HepG2 (cell line): ENCODE measurements around the gene CENPP. TPM values are rescaled to one million over a fixed set of nuclear protein-coding genes. Genes with fewer than 3 reads are reported as not detected.

Source experiments
- ATAC-seq: fragments of 200-7000 bp; cut with Tn5 transposase; 3 replicates; pipeline ENCODE4 v1.9.1; 2020; ENCODE audit warnings: mild to moderate bottlenecking, moderate library complexity
- BruUV-seq: library from RNA; stranded (reverse); fragments of 400-500 nt; replicated peaks from 2 replicates; lab custom pipeline; 2021; lab: Mats Ljungman, UMichigan
- CTCF ChIA-PET: fragments of 300-600 bp; formaldehyde crosslinking; extraction: SDS; loops from one replicate; lab custom pipeline; 2021; ENCODE audit warnings: low total read pairs, inconsistent platforms, low intra/inter-chr PET ratio; lab: Yijun Ruan, JAX
- POLR2A ChIA-PET: fragments of 350-600 bp; sonication (Branson Sonifier 250); formaldehyde crosslinking; loops from one replicate; lab custom pipeline; 2020; ENCODE audit warnings: antibody characterized with exemption, inconsistent platforms; lab: Yijun Ruan, JAX
- DNase-seq: peaks from one replicate; pipeline ENCODE4 v3.0.0-alpha.2; 2015; ENCODE audit warnings: low spot score
- FAIRE-seq: peaks from 3 replicates; lab custom pipeline; 2011; peaks lifted over from hg19 to GRCh38; lab: Jason Lieb, UNC
- H2AFZ ChIP-seq: one replicate; pipeline ENCODE4 v1.6.1; 2011; ENCODE audit warnings: low read length, inconsistent platforms
- H3K27ac ChIP-seq: fragments of 300-600 bp; 3 replicates; pipeline ENCODE4 v1.8.0; 2011; ENCODE audit warnings: mixed run types, mild to moderate bottlenecking, mixed read lengths, low read length, inconsistent platforms; ENCODE audit not compliant: insufficient read depth; ENCODE audit errors: extremely low read length
- H3K27me3 ChIP-seq, 2 experiments: fragments of 200-600 bp in 1 of 2; 2 replicates in 1 of 2; 3 replicates in 1 of 2; pipeline versions ENCODE4 v1.6.0 to v1.8.0; 2011; ENCODE audit warnings: low read length in 2 of 2, mild to moderate bottlenecking in 2 of 2, moderate library complexity in 2 of 2, inconsistent platforms in 1 of 2; ENCODE audit not compliant: insufficient read depth in 2 of 2, control insufficient read depth in 1 of 2
- H3K36me3 ChIP-seq, 2 experiments: fragments of 200-600 bp in 1 of 2; replicated peaks in 1 of 2; 2 replicates in 1 of 2; 3 replicates in 1 of 2; pipeline versions ENCODE4 v1.5.1 to v1.8.0; 2011; ENCODE audit warnings: low read length in 2 of 2, inconsistent platforms in 1 of 2; ENCODE audit not compliant: insufficient read depth in 2 of 2, control insufficient read depth in 1 of 2
- H3K4me1 ChIP-seq: 2 replicates; pipeline ENCODE4 v1.5.1; 2012; ENCODE audit warnings: low read length, inconsistent platforms; ENCODE audit not compliant: insufficient read depth
- H3K4me2 ChIP-seq: 2 replicates; pipeline ENCODE4 v1.6.0; 2011; ENCODE audit warnings: low read depth, low read length, inconsistent platforms
- H3K4me3 ChIP-seq, 3 experiments: fragments of 200-600 bp in 1 of 3; sonication (generic), shearing (Covaris generic) in 1 of 3; replicated peaks in 1 of 3; 2 replicates each; pipeline ENCODE4 v1.5.1; 2011 to 2016; ENCODE audit warnings: low read length in 3 of 3, inconsistent platforms in 2 of 3, low read depth in 2 of 3, mild to moderate bottlenecking in 2 of 3, control low read depth in 1 of 3, mixed read lengths in 1 of 3; ENCODE audit not compliant: insufficient read depth in 1 of 3
- H3K79me2 ChIP-seq: one replicate; pipeline ENCODE4 v1.6.1; 2011; ENCODE audit warnings: low read length, inconsistent platforms; ENCODE audit not compliant: insufficient read depth
- H3K9ac ChIP-seq: 2 replicates; pipeline ENCODE4 v1.6.0; 2011; ENCODE audit warnings: mild to moderate bottlenecking, low read depth, low read length, inconsistent platforms; ENCODE audit not compliant: insufficient read depth
- H3K9me3 ChIP-seq: 2 replicates; pipeline ENCODE4 v1.5.1; 2012; ENCODE audit warnings: mild to moderate bottlenecking, low read length
- H4K20me1 ChIP-seq: 2 replicates; pipeline ENCODE4 v1.6.0; 2011; ENCODE audit warnings: inconsistent platforms, mild to moderate bottlenecking, low read length, moderate library complexity; ENCODE audit not compliant: insufficient read depth
- CREBL2 ChIP-seq: sonication (generic); formaldehyde crosslinking; IDR thresholded peaks from 2 replicates; pipeline ENCODE4 v1.8.1; 2023; ENCODE audit warnings: missing genetic modification reagents, mild to moderate bottlenecking, borderline replicate concordance
- MED13 ChIP-seq: sonication (generic); formaldehyde crosslinking; IDR thresholded peaks from 2 replicates; pipeline ENCODE4 v1.5.0; 2020; ENCODE audit warnings: missing genetic modification reagents
- PCBP1 ChIP-seq: fragments of 200-400 bp; formaldehyde crosslinking; IDR thresholded peaks from 2 replicates; pipeline ENCODE4 v1.6.1; 2017; ENCODE audit warnings: mild to moderate bottlenecking, low read depth, low read length, borderline replicate concordance
- SRSF9 ChIP-seq: fragments of 200-400 bp; formaldehyde crosslinking; IDR thresholded peaks from 2 replicates; pipeline ENCODE4 v1.6.1; 2018; ENCODE audit warnings: borderline replicate concordance, mild to moderate bottlenecking, low read depth, low read length; ENCODE audit not compliant: insufficient read depth, poor library complexity, severe bottlenecking
- ZC3H13 ChIP-seq: sonication (generic); formaldehyde crosslinking; IDR thresholded peaks from 2 replicates; pipeline ENCODE4 v1.8.1; 2023; ENCODE audit warnings: mild to moderate bottlenecking, missing genetic modification reagents, moderate library complexity
- ZNF124 ChIP-seq: sonication (generic); formaldehyde crosslinking; IDR thresholded peaks from 2 replicates; pipeline ENCODE4 v1.4.0; 2020; ENCODE audit warnings: missing genetic modification reagents
- ZNF770 ChIP-seq: sonication (generic); formaldehyde crosslinking; IDR thresholded peaks from 2 replicates; pipeline ENCODE4 v1.5.0; 2020; ENCODE audit warnings: mild to moderate bottlenecking, missing genetic modification reagents
- WGBS: methylation state at CpG from one replicate; pipeline ENCODE4 v1.1.6; 2017; ENCODE audit warnings: low lambda C conversion rate; 5-methylcytosine and 5-hydroxymethylcytosine counted together
- in situ Hi-C: cut with HindIII; loops from 2 replicates; pipeline ENCODE4 v1.10.0; 2017; ENCODE audit warnings: low pct_unique_long_range_greater_than_20kb; ENCODE audit not compliant: extremely low pct_ligation_motif_present
- intact Hi-C: fragments of 100-400 bp; cut with micrococcal nuclease; formaldehyde crosslinking; loops from one replicate; pipeline ENCODE4 v1.10.0; 2022; ENCODE audit not compliant: unreplicated experiment
- polyA plus RNA-seq, 8 experiments: library from polyadenylated mRNA; depleted of rRNA in 3 of 8; stranded (reverse) in 7 of 8; unstranded in 1 of 8; fragments of >200 nt; fragmentation: Illumina TruSeq in 4 of 8; extraction: Trizol in 4 of 8; gene quantifications; 2 replicates each; pipeline versions ENCODE4 v1.2.1 to v1.2.3, GENCODE V29; 2011 to 2016; ENCODE audit warnings: low read depth in 4 of 8, missing spikeins in 1 of 8, mixed read lengths in 1 of 8; ENCODE audit not compliant: insufficient read depth in 1 of 8
- total RNA-seq, 5 experiments: library from RNA; depleted of rRNA; stranded (reverse); fragments of >200 nt; fragmentation: Illumina TruSeq; extraction: Trizol; gene quantifications; 2 replicates each; pipeline ENCODE4 v1.2.3, GENCODE V29; 2016; ENCODE audit warnings: low read depth in 1 of 5

Gene CENPP
- total and polyA plus RNA-seq, 2 of the 13 experiments (the other 11 are each of a cell fraction or from before 2014, with no cell fraction given), result 2.0 to 11.4 TPM

GRCh38 chr9:92494856-92495255 lies 169.1 kb downstream of the CENPP start:
- Histone ChIP-seq H3K27ac (no peak overlapping the region), H3K9me3 (no peaks in the 10 kb centered on the region), H3K4me1 (no peaks in the 10 kb centered on the region), H4K20me1 (no peaks in the 10 kb centered on the region), H3K36me3 (no peaks in the 10 kb centered on the region), H3K79me2 (no peaks in the 10 kb centered on the region), H2AFZ (no peak overlapping the region), H3K4me3 (no peak overlapping the region), H3K9ac (no peak overlapping the region), H3K27me3 (no peaks in the 10 kb centered on the region), H3K4me2 (no peak overlapping the region)
- no TSS peak for BruUV-seq
- in situ Hi-C loops (no loop called here), intact Hi-C loops (no loop called here)
- DNase-seq (no peak), ATAC-seq (no peak), FAIRE-seq (no peak)
- no peak for TF ChIP-seq ZC3H13 (CRISPR knock-in tag)
- no peak for TF ChIP-seq ZNF770 (CRISPR knock-in tag)
- TF ChIP-seq MED13, result no peak
- TF ChIP-seq SRSF9, result no peak
- TF ChIP-seq PCBP1, result no peak
- TF ChIP-seq CREBL2 (CRISPR knock-in tag), result no peak
- TF ChIP-seq ZNF124 (CRISPR knock-in tag), result no peak
- CTCF ChIA-PET, result no interaction called here
- 100% methylated on average over 2 of the region's 2 CpGs for WGBS
- POLR2A ChIA-PET, result no interaction called here
